ENCODE data around the gene SEMA5B.

Gene SEMA5B

DNA sequence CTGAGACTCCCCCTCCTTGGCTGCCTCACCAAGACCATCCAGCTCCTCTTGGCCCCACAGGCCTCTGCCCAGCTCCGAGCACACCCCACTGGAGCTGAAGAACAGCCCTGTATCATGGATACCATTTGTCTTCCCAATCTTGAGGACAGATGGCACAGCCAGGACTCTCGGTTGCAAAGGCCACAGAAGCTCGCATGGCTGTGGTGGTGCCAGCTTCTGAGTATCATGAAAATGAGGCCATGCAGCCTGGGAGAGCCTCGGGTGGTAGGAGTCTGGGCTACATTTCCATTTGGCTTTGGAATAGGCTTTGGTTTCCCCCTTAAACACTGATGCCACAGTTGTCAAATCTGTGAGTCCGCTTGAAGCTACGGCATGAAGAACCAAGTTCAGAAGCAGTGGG lies 106.6 kb downstream of the SEMA5B start:
- H3K4me3 ChIP-seq (ENCODE audit: low read length), result no peak overlapping the region
- no peak for DNase-seq (ENCODE audit: low read depth, low spot score)

DNA sequence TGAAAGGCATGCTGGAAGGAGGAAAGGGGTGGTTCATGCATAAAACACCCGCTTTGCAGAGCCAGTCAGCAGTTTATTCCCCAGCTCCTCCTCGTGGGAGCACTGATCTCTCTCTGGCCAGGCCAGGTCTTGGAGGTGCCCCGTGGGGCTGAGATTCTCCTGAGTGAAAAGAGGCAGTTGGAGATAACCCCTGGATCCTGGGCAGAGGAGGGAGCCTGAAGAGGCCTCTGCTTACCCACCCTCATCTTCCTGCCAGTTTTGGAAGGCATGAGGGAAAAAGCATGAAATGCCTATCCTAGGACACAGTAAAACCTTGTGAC lies 108.3 kb downstream of the SEMA5B start:
- no peak for DNase-seq (ENCODE audit: low read depth, low spot score)
- no peak overlapping the region for H3K4me3 ChIP-seq (ENCODE audit: low read length)

DNA sequence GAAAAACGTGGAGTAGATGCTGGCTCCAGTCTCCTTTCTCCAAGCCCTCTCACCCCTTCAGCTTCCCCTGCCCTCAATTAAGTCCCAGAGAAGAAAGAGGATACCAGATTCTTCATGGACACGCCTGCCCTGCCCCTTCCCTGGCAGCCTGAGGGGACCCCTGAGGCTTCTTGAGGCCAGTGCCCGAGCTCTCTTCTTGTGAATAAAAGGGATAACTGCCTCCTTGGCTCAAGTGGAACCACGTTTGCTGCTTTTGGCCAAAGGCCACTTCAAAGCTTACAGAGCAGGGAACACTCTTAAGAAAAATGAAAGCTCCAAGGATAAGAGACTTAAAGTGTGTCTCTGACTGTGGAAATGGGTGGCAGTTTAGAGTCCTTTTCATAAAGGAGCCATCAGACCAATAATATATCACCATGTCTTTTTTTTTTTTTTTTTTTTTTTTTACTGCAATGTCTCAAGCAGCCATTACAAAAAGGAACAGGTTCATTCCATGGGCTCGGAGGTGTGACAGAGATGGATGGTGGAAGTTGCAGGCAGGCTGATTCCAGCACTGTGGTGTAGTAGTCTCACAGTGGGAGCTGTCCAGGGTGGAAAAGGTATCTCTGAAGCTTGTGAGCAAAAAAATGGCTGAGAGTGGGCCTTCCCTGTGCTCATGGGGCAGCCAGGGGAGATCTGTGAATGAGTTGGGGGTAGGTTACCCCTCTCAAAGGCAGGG lies 108.8 kb downstream of the SEMA5B start:
- H3K4me3 ChIP-seq (ENCODE audit: low read length), result no peak overlapping the region
- no peak for DNase-seq (ENCODE audit: low read depth, low spot score)

DNA sequence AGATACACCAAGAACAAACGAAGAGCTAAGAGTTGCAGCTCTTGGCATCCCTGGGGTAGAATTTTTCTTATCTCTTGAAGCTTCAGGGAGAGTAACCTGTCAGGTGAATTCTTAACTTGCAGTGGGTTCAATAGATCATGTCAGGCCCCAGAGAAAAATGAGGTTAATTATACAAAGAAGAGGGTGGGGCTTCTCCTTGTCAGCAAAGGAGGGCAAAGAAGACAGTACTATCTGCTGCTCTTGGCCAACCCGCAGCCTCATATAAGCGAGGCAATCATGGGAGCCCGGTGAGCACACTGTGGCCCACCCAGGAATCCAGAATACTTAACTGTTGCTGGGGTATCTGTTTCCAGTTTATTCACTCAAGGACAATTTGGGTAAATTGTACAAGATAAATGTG lies 110.2 kb downstream of the SEMA5B start:
- no peak for DNase-seq (ENCODE audit: low read depth, low spot score)
- no peak overlapping the region for H3K4me3 ChIP-seq (ENCODE audit: low read length)

DNA sequence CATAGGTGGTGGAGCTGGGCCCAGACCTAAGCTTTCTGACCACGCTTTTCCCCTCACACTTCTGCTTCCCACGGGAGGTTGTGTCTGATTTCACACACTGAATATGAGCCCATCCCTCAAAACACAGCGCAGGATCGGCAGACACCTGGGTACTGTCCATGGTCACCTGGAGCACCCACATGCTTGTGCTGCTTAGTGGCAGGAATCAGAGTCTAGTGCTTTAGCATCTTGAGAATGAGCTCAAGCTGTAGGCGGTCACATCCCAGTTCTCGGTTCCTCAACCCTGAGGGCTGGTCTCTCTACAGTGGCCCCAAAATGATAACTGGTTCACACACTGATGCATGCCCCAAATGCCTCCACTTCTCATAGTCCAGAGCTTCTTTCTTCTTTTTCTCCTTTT lies 111.0 kb downstream of the SEMA5B start:
- no peak for DNase-seq (ENCODE audit: low read depth, low spot score)
- no peak overlapping the region for H3K4me3 ChIP-seq (ENCODE audit: low read length)

DNA sequence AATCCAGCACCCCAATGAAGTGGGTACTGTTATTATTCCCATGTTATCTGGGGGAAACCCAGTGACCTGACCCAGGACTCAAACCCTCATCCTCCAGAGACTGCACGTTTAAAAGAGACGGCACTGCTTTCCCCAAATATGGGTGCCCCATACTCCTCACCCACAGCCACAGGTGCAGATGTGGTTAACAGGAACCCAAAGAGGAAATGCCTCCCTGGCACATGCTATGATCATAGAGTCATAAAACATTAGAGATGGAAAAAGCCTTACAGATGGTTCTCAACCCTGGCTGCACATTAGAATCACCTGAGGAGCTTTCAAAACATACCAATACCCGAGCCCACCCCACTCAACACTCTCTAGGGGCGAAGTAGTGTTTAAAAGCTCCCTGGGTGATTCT lies 111.5 kb downstream of the SEMA5B start:
- peak; percentile 85 for DNase-seq (ENCODE audit: low read depth, low spot score)
- no peak overlapping the region for H3K4me3 ChIP-seq (ENCODE audit: low read length)

DNA sequence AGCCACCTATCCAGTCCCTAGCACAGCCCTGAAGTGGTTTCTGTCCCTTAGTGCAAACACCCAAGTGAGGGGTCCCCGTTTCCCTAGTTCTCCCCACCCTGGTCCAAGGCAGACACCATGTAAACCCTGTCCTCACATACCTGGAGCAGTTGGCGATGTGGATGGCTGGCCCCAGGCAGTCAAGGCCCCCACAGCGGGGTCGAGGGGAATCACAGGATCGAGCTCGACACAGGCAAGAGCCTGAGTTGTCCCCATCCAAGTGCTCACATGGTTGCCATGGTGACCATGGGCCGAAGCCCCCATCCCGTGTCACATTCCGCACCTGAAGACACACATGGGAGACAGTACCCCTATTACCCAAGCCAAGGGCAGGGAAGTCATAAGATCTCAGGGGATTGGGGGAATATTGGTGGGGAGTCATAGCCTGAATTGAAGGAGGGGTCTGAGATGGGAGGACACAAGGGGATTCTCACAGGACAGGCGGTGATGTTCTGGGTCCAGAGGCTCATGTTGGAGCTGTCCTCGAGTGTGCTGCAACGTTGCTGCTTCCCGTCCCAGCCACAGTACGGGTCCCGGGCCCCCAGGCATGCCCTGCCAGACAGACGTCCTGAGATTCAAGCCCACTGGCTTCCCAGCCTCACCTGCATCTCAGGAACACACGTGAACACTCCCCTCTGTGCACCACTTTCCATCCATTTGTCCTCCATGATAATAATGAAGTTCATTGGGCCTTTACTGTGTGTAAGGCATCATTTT lies 112.1 kb downstream of the SEMA5B start:
- no peak overlapping the region for H3K4me3 ChIP-seq (ENCODE audit: low read length)
- DNase-seq (ENCODE audit: low read depth, low spot score), result no peak

DNA sequence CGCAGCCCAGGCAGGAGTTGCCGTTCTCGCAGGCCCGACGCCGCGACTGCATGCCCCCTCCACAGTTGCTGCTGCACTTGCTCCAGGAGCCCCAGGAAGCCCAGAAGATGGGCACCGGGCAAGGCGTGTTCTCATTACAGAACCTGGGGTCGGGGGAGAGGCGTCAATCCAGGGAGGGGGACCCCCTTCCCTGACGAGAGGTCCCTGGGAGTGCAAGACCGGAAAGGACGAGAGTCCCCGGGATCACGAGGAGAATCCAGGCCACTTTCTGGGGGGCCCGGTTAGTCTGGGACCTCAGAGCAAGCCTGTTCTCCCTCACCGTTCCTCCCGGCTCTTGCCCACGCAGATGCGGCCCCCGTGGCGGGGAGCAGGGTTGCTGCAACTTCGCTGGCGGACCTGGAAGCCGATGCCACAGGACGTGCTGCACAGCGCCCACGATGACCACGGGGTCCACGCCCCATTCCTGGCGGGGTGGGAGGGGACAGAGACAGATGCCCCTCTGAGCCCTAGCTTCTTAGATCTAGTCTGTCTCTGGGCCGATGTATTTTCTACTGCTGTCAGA lies 113.9 kb downstream of the SEMA5B start:
- no peak overlapping the region for H3K4me3 ChIP-seq (ENCODE audit: low read length)
- no peak for DNase-seq (ENCODE audit: low read depth, low spot score)

DNA sequence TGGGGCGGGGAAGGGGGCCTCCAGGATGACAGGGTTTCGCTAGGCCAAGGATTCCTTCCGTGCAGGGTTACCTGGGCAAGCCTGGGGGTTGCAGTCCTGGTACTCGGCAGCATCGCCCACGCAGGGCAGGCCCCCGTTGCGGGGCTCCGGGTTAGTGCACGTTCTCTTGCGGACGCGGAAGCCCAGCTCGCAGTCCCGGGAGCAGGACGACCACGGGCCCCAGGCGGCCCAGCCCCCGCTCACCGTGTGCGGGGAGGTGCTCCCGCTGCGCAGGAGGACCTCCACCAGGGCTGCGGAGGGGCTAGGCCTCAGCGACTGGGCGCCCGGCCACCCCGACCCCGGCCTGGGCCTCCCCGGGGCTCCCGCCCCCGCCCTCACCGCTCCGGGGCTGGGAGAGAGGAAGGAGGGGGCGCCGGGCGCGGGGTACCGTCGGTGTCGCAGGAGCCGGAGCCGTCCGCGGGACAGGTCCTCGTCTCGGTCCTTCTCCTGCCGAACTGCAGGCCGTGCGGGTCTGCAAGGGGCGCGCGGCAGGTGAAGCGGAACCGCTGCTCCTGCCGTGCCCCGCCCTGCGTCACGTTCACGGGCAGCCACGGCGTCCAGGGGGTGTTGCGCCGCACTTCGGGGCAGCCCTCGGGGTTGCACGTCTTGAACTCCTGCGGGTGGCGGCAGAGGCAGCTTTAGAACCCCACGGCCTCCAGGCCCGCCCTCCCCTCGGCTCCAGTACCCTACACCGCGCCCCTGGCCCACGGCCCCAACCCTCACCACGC lies 114.6 kb downstream of the SEMA5B start:
- H3K4me3 ChIP-seq (ENCODE audit: low read length), result no peak overlapping the region
- DNase-seq (ENCODE audit: low read depth, low spot score), result no peak

DNA sequence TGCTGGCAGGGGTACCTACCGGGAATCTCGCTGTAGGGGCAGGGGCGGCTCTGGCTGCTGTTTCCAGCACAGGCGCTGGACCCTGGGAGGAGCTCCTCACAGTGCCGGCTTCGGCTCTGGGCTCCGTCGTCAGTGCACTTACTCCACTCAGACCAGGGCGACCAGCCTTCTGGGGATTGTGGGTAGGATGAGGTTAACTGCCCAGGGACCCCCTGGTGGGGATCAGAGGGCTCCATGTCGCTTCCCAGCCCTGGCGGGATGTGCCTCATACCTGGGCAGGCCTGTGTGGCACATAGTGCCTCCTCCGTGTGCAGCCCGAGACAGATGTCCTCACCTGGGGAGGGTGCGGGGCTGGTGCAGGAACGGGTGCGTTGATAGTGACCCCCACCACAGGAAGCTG lies 115.7 kb downstream of the SEMA5B start:
- H3K4me3 ChIP-seq (ENCODE audit: low read length), result no peak overlapping the region

DNA sequence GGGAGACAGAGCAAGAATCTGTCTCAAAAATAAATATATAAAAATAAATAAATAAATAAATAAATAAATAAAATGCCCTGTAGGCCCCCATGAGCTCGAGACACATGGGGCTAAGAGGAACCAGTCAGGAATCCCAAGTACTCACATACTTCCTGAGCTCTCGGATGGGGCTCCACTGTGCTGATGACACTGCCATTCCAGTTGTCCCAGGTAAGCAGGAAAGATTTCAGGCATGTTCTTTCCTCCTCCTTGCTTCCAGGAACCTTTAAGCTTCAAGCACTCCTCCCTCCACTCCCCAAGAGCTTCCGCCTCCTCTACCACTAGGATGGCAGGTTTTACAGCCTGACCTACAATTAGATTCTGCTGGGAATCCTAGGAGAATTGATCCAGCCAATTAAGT lies 119.3 kb downstream of the SEMA5B start:
- DNase-seq (ENCODE audit: low read depth, low spot score), result no peak
- no peak overlapping the region for H3K4me3 ChIP-seq (ENCODE audit: low read length)

More for the DNA sequence above, 115.7 kb downstream of the SEMA5B start:
- no peak for DNase-seq (ENCODE audit: low read depth, low spot score)

DNA sequence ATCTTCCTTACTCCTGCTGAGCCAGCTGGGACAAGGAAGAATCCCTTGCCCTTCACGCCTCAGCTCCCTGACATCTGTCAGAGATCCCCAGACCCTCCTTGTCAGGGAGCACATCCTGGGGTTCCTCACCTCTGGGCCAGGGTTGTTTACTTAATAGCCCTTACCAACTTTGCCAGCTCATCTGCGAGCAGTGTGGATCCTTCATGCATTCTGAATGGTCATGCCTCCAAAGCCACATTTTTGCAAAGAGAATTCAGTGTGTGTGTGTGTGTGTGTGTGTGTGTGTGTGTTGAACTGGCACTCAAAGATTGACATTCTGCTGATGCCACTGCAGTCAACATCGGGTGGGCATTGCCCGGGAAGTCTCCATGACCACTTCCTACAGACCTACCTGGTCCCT lies 120.1 kb downstream of the SEMA5B start:
- no peak overlapping the region for H3K4me3 ChIP-seq (ENCODE audit: low read length)
- no peak for DNase-seq (ENCODE audit: low read depth, low spot score)

DNA sequence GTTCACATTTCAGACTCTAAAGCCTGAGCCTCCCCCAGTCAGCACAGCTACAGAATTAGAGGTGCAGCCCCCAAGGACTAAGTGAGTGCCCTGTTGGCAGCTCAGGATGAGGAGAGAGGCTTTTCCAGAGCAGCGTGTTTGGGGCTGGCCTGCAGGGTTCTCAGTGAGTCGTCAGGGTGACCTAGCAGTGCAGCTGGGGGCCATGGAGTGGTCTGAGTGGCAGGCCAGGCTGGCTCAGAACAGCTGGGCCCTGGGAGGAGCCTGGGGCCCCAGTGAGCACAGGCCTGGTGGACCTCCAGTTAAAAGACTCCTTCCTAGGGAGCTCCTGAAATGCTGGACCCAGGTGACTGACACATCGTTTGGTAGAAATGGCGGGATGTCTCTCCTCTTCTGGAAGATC lies 124.4 kb downstream of the SEMA5B start:
- no peak for DNase-seq (ENCODE audit: low read depth, low spot score)
- H3K4me3 ChIP-seq (ENCODE audit: low read length), result no peak overlapping the region

DNA sequence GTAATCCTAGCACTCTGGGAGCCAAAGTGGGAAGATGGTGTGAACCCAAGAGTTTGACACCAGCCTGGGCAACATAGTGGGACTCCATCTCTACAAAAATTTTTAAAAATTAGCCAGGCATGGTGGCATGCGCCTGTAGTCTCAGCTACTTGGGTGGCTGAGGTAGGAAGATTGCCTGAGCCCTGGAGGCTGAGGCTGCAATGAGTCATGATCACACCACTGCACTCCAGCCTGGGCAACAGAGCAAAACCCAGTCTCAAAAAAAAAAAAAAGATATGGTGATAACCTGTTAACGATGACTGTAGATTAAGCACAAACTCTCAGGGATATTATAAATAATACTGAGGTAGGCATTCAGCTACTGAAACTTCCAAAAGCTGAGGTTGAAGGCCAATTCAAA lies 125.2 kb downstream of the SEMA5B start:
- no peak for DNase-seq (ENCODE audit: low read depth, low spot score)
- no peak overlapping the region for H3K4me3 ChIP-seq (ENCODE audit: low read length)

DNA sequence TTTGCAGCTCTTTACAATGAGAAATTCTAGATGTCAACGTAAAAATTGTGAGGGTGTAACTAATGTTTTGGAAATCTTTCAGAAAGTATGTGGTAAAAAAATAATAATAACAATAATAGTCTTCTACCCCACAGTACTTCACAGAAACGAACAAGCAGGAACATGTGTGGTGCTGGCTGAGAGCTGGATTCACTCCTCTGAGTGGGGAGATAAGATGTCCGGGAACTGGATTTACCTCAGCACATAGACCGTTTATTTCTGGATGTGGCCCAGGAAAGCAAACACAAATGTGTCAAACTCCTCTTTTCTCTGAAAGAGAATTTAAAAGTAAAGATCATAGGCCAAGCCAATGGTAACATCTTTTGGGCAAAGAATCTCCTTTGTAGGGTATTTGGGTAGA lies 129.3 kb downstream of the SEMA5B start:
- no peak for DNase-seq (ENCODE audit: low read depth, low spot score)
- no peak overlapping the region for H3K4me3 ChIP-seq (ENCODE audit: low read length)

DNA sequence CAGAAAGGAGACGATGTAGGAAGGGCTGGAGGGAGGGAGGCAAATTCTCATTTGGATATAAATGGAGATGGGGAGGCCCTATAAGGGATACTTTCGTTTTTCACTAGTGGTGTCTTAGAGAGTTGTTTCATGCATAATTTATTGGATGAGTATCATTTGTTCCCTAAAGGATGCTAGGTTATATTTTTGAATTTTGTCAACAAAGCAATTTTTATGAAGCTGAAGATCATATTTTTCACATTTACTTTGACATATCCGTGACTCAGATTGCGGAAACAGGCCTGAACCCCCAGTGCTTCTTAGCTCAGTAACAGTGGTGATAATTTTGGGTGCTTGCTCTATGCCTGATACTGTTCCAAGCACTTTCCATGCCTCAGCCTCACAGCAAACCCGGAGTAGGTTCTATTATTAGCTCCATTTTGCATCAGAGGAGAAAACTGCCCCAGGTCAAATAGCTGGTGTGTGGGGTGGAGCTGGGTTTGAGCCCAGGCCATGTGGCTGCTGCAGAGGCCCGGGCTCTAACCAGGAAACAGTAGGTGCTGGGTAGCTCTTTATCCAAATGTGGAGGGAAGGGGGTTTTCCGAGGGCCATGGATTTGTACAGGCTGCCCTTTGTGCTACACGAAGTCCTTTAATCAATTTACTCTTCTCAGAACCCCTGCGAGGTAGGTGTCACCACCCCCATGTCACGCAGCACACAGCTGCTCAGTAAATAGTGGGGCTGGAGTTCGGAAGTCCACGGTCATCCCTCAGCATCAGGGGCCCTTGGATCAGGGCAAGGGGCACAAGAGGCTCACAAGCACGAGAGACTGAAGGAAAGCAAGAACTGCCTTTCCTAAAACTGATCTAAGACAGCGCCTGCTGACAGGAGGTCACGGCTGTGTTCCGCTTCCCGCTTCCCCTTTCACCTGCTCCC lies 133.6 kb downstream of the SEMA5B start:
- H3K4me3 ChIP-seq (ENCODE audit: low read length), result no peak overlapping the region
- no peak for DNase-seq (ENCODE audit: low read depth, low spot score)

DNA sequence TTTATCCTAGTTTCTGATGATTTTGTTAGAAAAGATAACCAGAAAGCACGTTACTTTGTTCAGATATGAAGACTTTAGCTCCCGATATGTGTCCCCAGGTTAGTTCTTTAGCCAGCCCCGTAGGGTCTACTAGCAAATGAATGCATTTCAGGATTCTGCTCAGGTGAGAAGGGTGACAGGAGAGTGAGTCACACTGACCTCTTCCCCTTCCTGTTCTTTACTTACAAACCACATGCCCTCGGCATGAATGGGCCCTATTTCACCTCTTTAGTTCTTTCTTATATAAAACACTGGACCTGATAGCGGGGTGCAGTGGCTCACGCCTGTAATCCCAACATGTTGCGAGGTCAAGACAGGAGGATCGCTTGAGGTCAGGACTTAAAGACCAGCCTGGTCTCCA lies 134.3 kb downstream of the SEMA5B start:
- no peak for DNase-seq (ENCODE audit: low read depth, low spot score)
- no peak overlapping the region for H3K4me3 ChIP-seq (ENCODE audit: low read length)

DNA sequence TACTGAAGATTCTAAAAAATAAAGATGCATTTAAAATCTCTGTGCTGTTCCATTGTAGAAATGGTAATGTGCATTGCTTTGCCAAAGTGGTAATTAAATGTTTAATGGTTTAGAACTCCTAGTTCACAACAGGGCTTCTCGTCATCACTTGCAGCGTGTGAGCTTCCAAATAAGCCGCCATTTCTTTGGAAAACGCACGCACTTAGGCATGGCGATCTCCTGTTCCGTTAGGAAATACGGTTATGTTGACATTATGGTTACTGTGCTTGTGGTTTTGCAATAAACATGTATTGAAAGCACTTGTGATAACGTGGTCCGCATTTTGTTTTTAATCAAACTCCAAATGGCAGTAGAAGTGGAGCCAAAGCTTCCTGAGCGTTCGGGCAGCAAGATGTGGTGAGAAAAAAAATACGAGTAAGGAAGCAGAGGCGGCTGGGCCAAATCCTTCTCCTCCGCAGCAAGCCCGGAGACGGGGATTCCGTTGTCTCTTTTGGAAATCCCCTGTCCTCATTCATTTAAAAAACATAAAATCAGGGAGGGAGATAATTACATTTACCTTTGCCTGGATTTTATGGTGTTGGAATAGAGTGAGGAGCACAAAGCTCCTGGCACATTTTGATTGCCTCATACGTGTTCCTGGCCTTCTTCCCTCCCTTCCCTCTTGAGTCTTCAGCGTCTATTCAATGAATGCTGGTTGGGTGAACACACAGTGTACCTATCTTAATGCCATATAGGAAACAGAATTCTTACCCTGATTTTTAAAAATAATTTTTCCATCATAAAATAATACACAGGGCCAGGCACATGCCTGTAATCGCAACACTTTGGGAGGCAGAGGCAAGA lies 135.2 kb downstream of the SEMA5B start:
- H3K4me3 ChIP-seq (ENCODE audit: low read length), result no peak overlapping the region
- DNase-seq (ENCODE audit: low read depth, low spot score), result no peak

Data from Jurkat, Clone E6-1 (cell line).